ENCODE data around the gene CCT7.

- no peak for TF ChIP-seq CTCF (IDR thresholded peaks at IDR 0.05; ENCODE audit: low read depth, low read length, poor library complexity, severe bottlenecking)
- TF ChIP-seq EZH2phosphoT487 (IDR thresholded peaks at IDR 0.05; ENCODE audit: borderline replicate concordance, low read length) = no peak
Observed at GRCh38 chr2:73263540-73264331, 29.6 kb downstream of the CCT7 start.

Data from DOHH2 (cell line).